ENCODE data around the gene STYK1. TPM values are rescaled to one million over a fixed set of nuclear protein-coding genes. Genes with fewer than 3 reads are reported as not detected.

STYK1 gene
- total RNA-seq, 1 donor from 2014 or later, result 0.68 TPM

DNA sequence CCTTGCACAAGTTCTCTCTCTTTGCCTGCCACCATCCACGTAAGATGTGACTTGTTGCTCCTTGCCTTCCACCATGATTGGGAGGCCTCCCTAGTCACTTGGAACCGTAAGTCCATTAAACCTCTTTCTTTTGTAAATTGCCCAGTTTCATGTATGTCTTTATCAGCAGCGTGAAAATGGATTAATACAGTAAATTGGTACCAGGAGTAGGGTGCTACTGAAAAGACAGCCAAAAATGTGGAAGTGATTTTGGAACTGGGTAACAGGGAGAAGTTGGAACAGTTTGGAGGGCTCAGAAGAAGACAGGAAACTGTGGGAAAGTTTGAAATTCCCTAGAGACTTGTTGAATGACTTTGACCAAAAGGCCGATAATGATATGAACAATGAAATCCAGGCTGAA, 27.9 kb downstream of the STYK1 start:
- Mint-ChIP-seq H3K9me3 (peaks cover 14% of the 10 kb centered on the region), H3K4me3 (no peak overlapping the region)
- TF ChIP-seq, protein P1, sequence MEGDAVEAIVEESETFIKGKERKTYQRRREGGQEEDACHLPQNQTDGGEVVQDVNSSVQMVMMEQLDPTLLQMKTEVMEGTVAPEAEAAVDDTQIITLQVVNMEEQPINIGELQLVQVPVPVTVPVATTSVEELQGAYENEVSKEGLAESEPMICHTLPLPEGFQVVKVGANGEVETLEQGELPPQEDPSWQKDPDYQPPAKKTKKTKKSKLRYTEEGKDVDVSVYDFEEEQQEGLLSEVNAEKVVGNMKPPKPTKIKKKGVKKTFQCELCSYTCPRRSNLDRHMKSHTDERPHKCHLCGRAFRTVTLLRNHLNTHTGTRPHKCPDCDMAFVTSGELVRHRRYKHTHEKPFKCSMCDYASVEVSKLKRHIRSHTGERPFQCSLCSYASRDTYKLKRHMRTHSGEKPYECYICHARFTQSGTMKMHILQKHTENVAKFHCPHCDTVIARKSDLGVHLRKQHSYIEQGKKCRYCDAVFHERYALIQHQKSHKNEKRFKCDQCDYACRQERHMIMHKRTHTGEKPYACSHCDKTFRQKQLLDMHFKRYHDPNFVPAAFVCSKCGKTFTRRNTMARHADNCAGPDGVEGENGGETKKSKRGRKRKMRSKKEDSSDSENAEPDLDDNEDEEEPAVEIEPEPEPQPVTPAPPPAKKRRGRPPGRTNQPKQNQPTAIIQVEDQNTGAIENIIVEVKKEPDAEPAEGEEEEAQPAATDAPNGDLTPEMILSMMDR (conservative IDR thresholded peaks at IDR 0.05), result no peak

DNA sequence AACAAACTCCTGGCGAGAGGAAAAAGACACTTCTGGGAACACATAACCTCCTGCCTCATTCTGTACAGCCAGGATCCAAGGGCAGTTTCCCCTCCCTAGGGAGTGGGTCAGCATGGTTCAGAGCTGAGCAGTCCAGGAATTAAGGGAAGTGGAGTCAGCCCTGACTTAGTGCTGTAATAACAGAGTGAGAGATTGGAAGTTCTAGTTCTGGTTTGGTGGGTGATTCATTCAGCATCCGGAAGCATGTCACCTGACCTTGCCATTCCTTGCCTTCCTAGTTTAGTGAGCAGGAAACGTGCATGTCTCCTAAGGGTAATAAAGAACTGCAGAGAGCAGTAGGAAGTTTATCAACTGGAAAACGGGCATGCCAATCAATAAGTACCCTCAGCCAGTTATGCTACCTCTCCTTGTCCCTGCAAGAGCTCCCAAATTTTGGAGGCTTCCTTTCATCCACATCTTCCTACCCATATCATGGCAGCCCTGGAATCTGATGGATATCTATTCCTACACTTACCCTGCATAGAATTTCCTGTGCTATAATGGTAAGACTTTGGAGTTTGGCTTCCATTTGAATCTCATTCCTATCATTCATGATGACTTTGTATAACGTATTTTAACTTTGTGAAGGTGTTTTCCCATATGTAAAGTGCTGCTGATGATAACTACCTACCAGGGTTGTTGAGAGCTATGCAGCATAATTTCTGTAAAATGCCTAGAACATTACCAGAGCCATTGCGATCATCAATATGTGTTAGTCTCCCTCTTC, 31.9 kb downstream of the STYK1 start:
- H3K27ac Mint-ChIP-seq, result no peak overlapping the region
- no peak overlapping the region for H3K4me3 Mint-ChIP-seq
- TF ChIP-seq, protein P1 (conservative IDR thresholded peaks at IDR 0.05), result no peak
- H3K27me3 Mint-ChIP-seq, result no peaks in the 10 kb centered on the region
- H3K36me3 Mint-ChIP-seq, result peaks cover 16% of the 10 kb centered on the region
- H3K4me1 Mint-ChIP-seq (ENCODE audit: unreplicated experiment), result no peaks in the 10 kb centered on the region
- no peak for DNase-seq (ENCODE audit: extremely low spot score, unreplicated experiment)
- H3K9me3 Mint-ChIP-seq, result peaks cover 6% of the 10 kb centered on the region

More for the DNA sequence above, 27.9 kb downstream of the STYK1 start:
- DNase-seq (ENCODE audit: extremely low spot score, unreplicated experiment), result no peak
- H3K27ac Mint-ChIP-seq, result no peak overlapping the region
- no peaks in the 10 kb centered on the region for H3K27me3 Mint-ChIP-seq
- H3K36me3 Mint-ChIP-seq, result peaks cover 19% of the 10 kb centered on the region
- H3K4me1 Mint-ChIP-seq (ENCODE audit: unreplicated experiment), result no peaks in the 10 kb centered on the region

DNA sequence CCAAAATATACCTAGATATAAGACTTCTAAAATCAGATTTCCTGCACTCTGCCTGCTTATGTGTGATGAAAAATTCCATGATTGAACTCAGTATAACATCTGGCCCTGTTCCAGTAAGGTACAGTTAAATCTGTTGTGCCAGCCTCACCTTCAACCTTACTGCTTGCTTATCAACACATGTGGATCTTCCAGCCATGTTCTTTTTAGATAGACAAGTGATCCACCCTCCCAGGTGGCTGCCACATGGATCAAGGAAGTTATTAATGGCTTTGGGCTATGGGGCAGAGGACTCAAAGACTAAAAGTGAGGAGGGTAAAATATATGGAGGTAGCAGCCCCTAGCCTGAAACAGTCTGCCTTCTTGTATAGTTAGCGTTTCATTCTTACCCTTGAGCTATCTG, 35.1 kb downstream of the STYK1 start:
- no peaks in the 10 kb centered on the region for H3K27me3 Mint-ChIP-seq
- no peaks in the 10 kb centered on the region for H3K4me1 Mint-ChIP-seq (ENCODE audit: unreplicated experiment)
- no peak for DNase-seq (ENCODE audit: extremely low spot score, unreplicated experiment)
- H3K4me3 Mint-ChIP-seq, result no peak overlapping the region
- TF ChIP-seq, protein P1 (conservative IDR thresholded peaks at IDR 0.05), result no peak
- H3K9me3 Mint-ChIP-seq, result no peaks in the 10 kb centered on the region
- peaks cover 12% of the 10 kb centered on the region for H3K36me3 Mint-ChIP-seq
- H3K27ac Mint-ChIP-seq, result no peak overlapping the region

DNA sequence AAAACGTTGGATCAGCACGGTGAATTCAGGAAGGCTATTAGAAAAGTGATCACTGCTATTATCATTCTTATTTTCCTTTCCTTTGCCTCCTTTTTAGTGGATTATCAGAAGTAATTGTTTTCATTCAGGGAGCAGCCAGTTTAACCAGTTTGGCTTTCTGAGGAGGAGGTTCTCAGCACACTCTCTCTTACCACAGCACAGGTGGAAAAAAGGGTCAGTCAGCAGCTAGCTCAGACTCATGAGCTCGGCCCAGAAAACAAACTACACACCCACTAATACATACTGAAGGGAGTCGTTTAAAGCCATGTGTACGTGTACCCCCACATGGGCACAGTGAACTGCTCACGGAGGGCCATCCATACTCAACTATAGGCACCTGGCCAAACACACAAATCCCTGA, 37.2 kb downstream of the STYK1 start:
- H3K4me3 Mint-ChIP-seq, result peak overlapping the region; percentile 53
- H3K36me3 Mint-ChIP-seq, result peaks cover 12% of the 10 kb centered on the region
- no peaks in the 10 kb centered on the region for H3K4me1 Mint-ChIP-seq (ENCODE audit: unreplicated experiment)
- peak overlapping the region; percentile 86 for H3K27ac Mint-ChIP-seq
- H3K27me3 Mint-ChIP-seq, result no peaks in the 10 kb centered on the region
- H3K9me3 Mint-ChIP-seq, result no peaks in the 10 kb centered on the region
- TF ChIP-seq, protein P1 (conservative IDR thresholded peaks at IDR 0.05), result no peak
- no peak for DNase-seq (ENCODE audit: extremely low spot score, unreplicated experiment)

DNA sequence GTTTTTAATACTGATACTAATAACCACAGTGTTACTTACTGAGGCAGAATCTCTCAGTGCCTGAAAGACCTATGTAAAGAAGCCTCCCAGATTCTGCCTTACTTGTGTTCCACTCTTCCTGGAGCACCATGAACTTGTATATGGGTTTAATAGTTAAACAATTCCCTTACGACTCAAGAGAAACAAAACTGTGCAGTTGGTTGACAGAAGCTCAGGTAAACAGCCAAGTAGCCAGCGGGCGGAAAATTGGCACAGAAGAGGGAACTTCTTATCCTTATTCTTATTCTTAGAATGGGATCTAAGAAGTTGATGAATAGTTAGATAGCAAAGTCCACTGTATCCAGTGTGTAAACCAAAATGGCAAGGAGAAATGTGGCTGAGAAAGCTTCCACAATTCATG, 37.7 kb downstream of the STYK1 start:
- Mint-ChIP-seq H3K27ac (peak overlapping the region; percentile 86), H3K27me3 (no peaks in the 10 kb centered on the region), H3K4me3 (peak overlapping the region; percentile 53), H3K9me3 (no peaks in the 10 kb centered on the region), H3K4me1 (ENCODE audit: unreplicated experiment) (no peaks in the 10 kb centered on the region), H3K36me3 (peaks cover 12% of the 10 kb centered on the region)
- no peak for DNase-seq (ENCODE audit: extremely low spot score, unreplicated experiment)
- TF ChIP-seq, protein P1 (conservative IDR thresholded peaks at IDR 0.05), result no peak
